SK-N-SH (cell line): ENCODE results near the gene UGT2A1. TPM values are rescaled to one million over a fixed set of nuclear protein-coding genes. Genes with fewer than 3 reads are reported as not detected.

Experiments used
- CTCF ChIA-PET: fragments of 300-600, 350-600 bp; formaldehyde crosslinking; extraction: SDS; loops from one replicate; lab custom pipeline; 2021; lab: Yijun Ruan, JAX
- POLR2A ChIA-PET: fragments of 350-600 bp; sonication (Branson Sonifier 250); formaldehyde crosslinking; extraction: SDS; loops from one replicate; lab custom pipeline; 2020; ENCODE audit warnings: antibody characterized with exemption, inconsistent platforms; lab: Yijun Ruan, JAX
- DNase-seq: peaks from one replicate; pipeline ENCODE4 v3.0.0; 2012
- H2AFZ ChIP-seq: fragments of 200-600 bp; sonication (generic); 2 replicates; pipeline ENCODE4 v1.8.1; 2016; ENCODE audit warnings: antibody characterized with exemption, mild to moderate bottlenecking, low read depth
- H3F3A ChIP-seq: fragments of 200-600 bp; sonication (generic); replicated peaks from 2 replicates; pipeline ENCODE3; 2016; ENCODE audit warnings: antibody characterized with exemption, mild to moderate bottlenecking; ENCODE audit not compliant: insufficient read depth
- H3K27ac ChIP-seq, 2 experiments: fragments of 200-500 bp in 1 of 2; fragments of 200-600 bp in 1 of 2; sonication (Bioruptor generic) in 1 of 2; sonication (generic), shearing (Covaris generic) in 1 of 2; 2 replicates each; pipeline versions ENCODE4 v1.5.1 to v1.6.1; 2014 to 2016; ENCODE audit warnings: low read depth in 2 of 2, inconsistent platforms in 1 of 2, low read length in 1 of 2, mild to moderate bottlenecking in 1 of 2, mixed read lengths in 1 of 2
- H3K27me3 ChIP-seq: fragments of 200-600 bp; sonication (generic), shearing (Covaris generic); 2 replicates; pipeline ENCODE4 v1.6.1; 2016; ENCODE audit warnings: mixed run types; ENCODE audit not compliant: insufficient read depth
- H3K36me3 ChIP-seq, 2 experiments: fragments of 200-500 bp in 1 of 2; fragments of 200-600 bp in 1 of 2; sonication (Bioruptor generic) in 1 of 2; sonication (generic) in 1 of 2; replicated peaks in 1 of 2; 2 replicates each; pipeline versions ENCODE3 to v1.5.1; 2014 to 2016; ENCODE audit warnings: low read length in 1 of 2, mild to moderate bottlenecking in 1 of 2; ENCODE audit not compliant: insufficient read depth in 2 of 2, control insufficient read depth in 1 of 2
- H3K4me1 ChIP-seq, 2 experiments: fragments of 200-500 bp in 1 of 2; fragments of 200-600 bp in 1 of 2; sonication (Bioruptor generic) in 1 of 2; sonication (generic), shearing (Covaris generic) in 1 of 2; 2 replicates each; pipeline versions ENCODE4 v1.5.1 to v1.6.1; 2014 to 2016; ENCODE audit warnings: low read depth in 1 of 2, low read length in 1 of 2, mixed run types in 1 of 2; ENCODE audit not compliant: insufficient read depth in 2 of 2, control insufficient read depth in 1 of 2
- H3K4me2 ChIP-seq: fragments of 200-600 bp; sonication (generic), shearing (Covaris generic); 2 replicates; pipeline ENCODE4 v1.6.1; 2017; ENCODE audit warnings: mixed run types
- H3K4me3 ChIP-seq, 2 experiments: fragments of 200-500 bp in 1 of 2; fragments of 200-600 bp in 1 of 2; sonication (Bioruptor generic) in 1 of 2; sonication (generic), shearing (Covaris generic) in 1 of 2; 2 replicates each; pipeline versions ENCODE4 v1.5.1 to v1.8.1; 2014 to 2016; ENCODE audit warnings: low read depth in 2 of 2, inconsistent platforms in 1 of 2, low read length in 1 of 2, mild to moderate bottlenecking in 1 of 2, mixed read lengths in 1 of 2, moderate library complexity in 1 of 2
- H3K79me2 ChIP-seq: fragments of 200-600 bp; sonication (generic); 2 replicates; pipeline ENCODE4 v1.8.1; 2017; ENCODE audit warnings: mild to moderate bottlenecking; ENCODE audit not compliant: insufficient read depth
- H3K9ac ChIP-seq: fragments of 200-600 bp; sonication (generic); 2 replicates; pipeline ENCODE4 v1.6.1; 2017; ENCODE audit warnings: mixed run types
- H3K9me2 ChIP-seq: fragments of 200-600 bp; sonication (generic); 2 replicates; pipeline ENCODE4 v1.6.1; 2017; ENCODE audit warnings: mixed run types
- H3K9me3 ChIP-seq: fragments of 200-600 bp; sonication (generic); 2 replicates; pipeline ENCODE4 v1.6.1; 2017; ENCODE audit warnings: mixed run types, mild to moderate bottlenecking, moderate library complexity
- H4K20me1 ChIP-seq: fragments of 200-600 bp; sonication (generic); 2 replicates; pipeline ENCODE4 v1.6.1; 2017; ENCODE audit warnings: mild to moderate bottlenecking, mixed run types; ENCODE audit not compliant: insufficient read depth
- CHD2 ChIP-seq: fragments of 150-350 bp; IDR thresholded peaks from 2 replicates; pipeline ENCODE4 v1.6.1; 2018; ENCODE audit warnings: low read length; ENCODE audit not compliant: partially characterized antibody
- ELF1 ChIP-seq: IDR thresholded peaks from 2 replicates; pipeline ENCODE4 v1.4.0; 2012
- EZH2phosphoT487 ChIP-seq: fragments of 200-600 bp; sonication (generic); IDR thresholded peaks from 2 replicates; pipeline ENCODE4 v1.6.1; 2017; ENCODE audit warnings: low read depth, mixed run types, mild to moderate bottlenecking, antibody characterized with exemption, moderate library complexity, borderline replicate concordance
- FOSL2 ChIP-seq: IDR thresholded peaks from 2 replicates; pipeline ENCODE4 v1.4.0; 2012; ENCODE audit warnings: low read depth, mild to moderate bottlenecking, moderate library complexity, borderline replicate concordance
- GABPA ChIP-seq: IDR thresholded peaks from 2 replicates; pipeline ENCODE4 v1.4.0; 2012; ENCODE audit warnings: low read depth, mild to moderate bottlenecking
- IRF3 ChIP-seq: fragments of 150-350 bp; IDR thresholded peaks from 2 replicates; pipeline ENCODE4 v1.6.1; 2016; ENCODE audit warnings: mild to moderate bottlenecking, low read depth, low read length
- MAX ChIP-seq: IDR thresholded peaks from 2 replicates; pipeline ENCODE4 v1.4.0; 2012; ENCODE audit warnings: low read depth
- MXI1 ChIP-seq: IDR thresholded peaks from 2 replicates; pipeline ENCODE4 v1.6.1; 2012; ENCODE audit warnings: mild to moderate bottlenecking, low read depth, low read length, improper control_type of control experiment
- NFIC ChIP-seq: IDR thresholded peaks from 2 replicates; pipeline ENCODE4 v1.4.0; 2012; ENCODE audit warnings: borderline replicate concordance
- NRF1 ChIP-seq: IDR thresholded peaks from 2 replicates; pipeline ENCODE4 v1.6.1; 2012; ENCODE audit warnings: low read depth, mild to moderate bottlenecking, low read length
- PBX3 ChIP-seq: IDR thresholded peaks from 2 replicates; pipeline ENCODE4; 2012
- RAD21 ChIP-seq: IDR thresholded peaks from 2 replicates; pipeline ENCODE4 v1.6.1; 2012; ENCODE audit warnings: mild to moderate bottlenecking, low read length
- RCOR1 ChIP-seq: fragments of 150-350 bp; IDR thresholded peaks from 2 replicates; pipeline ENCODE4 v1.6.1; 2017; ENCODE audit warnings: antibody characterized with exemption, low read length
- RFX5 ChIP-seq: IDR thresholded peaks from 2 replicates; pipeline ENCODE4 v1.6.1; 2012; ENCODE audit warnings: mild to moderate bottlenecking, improper control_type of control experiment, low read length
- SIN3A ChIP-seq: IDR thresholded peaks from 2 replicates; pipeline ENCODE4 v1.6.1; 2012; ENCODE audit warnings: low read depth, mild to moderate bottlenecking, low read length, moderate library complexity, borderline replicate concordance
- SMC3 ChIP-seq: IDR thresholded peaks from 2 replicates; pipeline ENCODE4 v1.6.1; 2012; ENCODE audit warnings: low read depth, low read length, improper control_type of control experiment
- USF2 ChIP-seq: fragments of 150-350 bp; IDR thresholded peaks from 2 replicates; pipeline ENCODE4 v1.6.1; 2017; ENCODE audit warnings: antibody characterized with exemption, low read length, low read depth, borderline replicate concordance
- YY1 ChIP-seq: IDR thresholded peaks from 2 replicates; pipeline ENCODE4 v1.4.0; 2012; ENCODE audit warnings: low read depth, mild to moderate bottlenecking
- WGBS: methylation state at CpG from one replicate; pipeline ENCODE4 v1.1.6; 2017; ENCODE audit warnings: low lambda C conversion rate; 5-methylcytosine and 5-hydroxymethylcytosine counted together
- polyA plus RNA-seq, 3 experiments: library from polyadenylated mRNA; depleted of rRNA; stranded (reverse); fragments of >200 nt; gene quantifications; 2 replicates each; pipeline ENCODE4 v1.2.3, GENCODE V29; 2012
- TF ChIP-seq, protein P1 (sequence below): IDR thresholded peaks from 2 replicates; pipeline ENCODE4 v1.6.1; 2012; ENCODE audit warnings: mild to moderate bottlenecking, low read depth, low read length, moderate library complexity

The UGT2A1 gene
- polyA plus RNA-seq, 1 of the 3 experiments (the other 2 are of a cell fraction), result 0.10 TPM

- no peak for DNase-seq
- Histone ChIP-seq H3K79me2 (no peaks in the 10 kb centered on the region), H3K4me2 (no peak overlapping the region), H3K9me3 (no peaks in the 10 kb centered on the region), H3K27ac (no peak overlapping the region), H3K36me3 (no peaks in the 10 kb centered on the region), H4K20me1 (no peaks in the 10 kb centered on the region), H3F3A (peaks cover 4% of the 10 kb centered on the region), H3K9me2 (no peaks in the 10 kb centered on the region), H2AFZ (no peak overlapping the region), H3K27me3 (no peaks in the 10 kb centered on the region), H3K4me3 (no peak overlapping the region), H3K9ac (no peak overlapping the region), H3K4me1 (no peaks in the 10 kb centered on the region; a peak in 1 of 4 replicates)
- TF ChIP-seq RCOR1, result no peak
- no peak for TF ChIP-seq RAD21
- no peak for TF ChIP-seq IRF3
- no peak for TF ChIP-seq CHD2
- TF ChIP-seq NFIC, result no peak
- no peak for TF ChIP-seq SIN3A
- TF ChIP-seq PBX3, result no peak
- no peak for TF ChIP-seq USF2
- no peak for TF ChIP-seq MAX
- no peak for TF ChIP-seq FOSL2
- TF ChIP-seq GABPA, result no peak
- TF ChIP-seq YY1, result no peak
- TF ChIP-seq EZH2phosphoT487, result no peak
- TF ChIP-seq, protein P1, sequence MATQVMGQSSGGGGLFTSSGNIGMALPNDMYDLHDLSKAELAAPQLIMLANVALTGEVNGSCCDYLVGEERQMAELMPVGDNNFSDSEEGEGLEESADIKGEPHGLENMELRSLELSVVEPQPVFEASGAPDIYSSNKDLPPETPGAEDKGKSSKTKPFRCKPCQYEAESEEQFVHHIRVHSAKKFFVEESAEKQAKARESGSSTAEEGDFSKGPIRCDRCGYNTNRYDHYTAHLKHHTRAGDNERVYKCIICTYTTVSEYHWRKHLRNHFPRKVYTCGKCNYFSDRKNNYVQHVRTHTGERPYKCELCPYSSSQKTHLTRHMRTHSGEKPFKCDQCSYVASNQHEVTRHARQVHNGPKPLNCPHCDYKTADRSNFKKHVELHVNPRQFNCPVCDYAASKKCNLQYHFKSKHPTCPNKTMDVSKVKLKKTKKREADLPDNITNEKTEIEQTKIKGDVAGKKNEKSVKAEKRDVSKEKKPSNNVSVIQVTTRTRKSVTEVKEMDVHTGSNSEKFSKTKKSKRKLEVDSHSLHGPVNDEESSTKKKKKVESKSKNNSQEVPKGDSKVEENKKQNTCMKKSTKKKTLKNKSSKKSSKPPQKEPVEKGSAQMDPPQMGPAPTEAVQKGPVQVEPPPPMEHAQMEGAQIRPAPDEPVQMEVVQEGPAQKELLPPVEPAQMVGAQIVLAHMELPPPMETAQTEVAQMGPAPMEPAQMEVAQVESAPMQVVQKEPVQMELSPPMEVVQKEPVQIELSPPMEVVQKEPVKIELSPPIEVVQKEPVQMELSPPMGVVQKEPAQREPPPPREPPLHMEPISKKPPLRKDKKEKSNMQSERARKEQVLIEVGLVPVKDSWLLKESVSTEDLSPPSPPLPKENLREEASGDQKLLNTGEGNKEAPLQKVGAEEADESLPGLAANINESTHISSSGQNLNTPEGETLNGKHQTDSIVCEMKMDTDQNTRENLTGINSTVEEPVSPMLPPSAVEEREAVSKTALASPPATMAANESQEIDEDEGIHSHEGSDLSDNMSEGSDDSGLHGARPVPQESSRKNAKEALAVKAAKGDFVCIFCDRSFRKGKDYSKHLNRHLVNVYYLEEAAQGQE, result no peak
- no peak for TF ChIP-seq NRF1
- no peak for TF ChIP-seq ELF1
- no peak for TF ChIP-seq SMC3
- TF ChIP-seq MXI1, result no peak
- TF ChIP-seq RFX5, result no peak
- WGBS, result 30% methylated on average over 3 of the region's 3 CpGs
- CTCF ChIA-PET, result interaction anchor here (1.0 kb wide), 1 partner anchor 12 kb away, joined by 4 read pairs; no protein-coding TSS in a partner anchor
- POLR2A ChIA-PET, result no interaction called here
Observed at GRCh38 chr4:69702201-69702600, 49.2 kb upstream of the UGT2A1 start.
